HG03342 (cell line): ENCODE results near the gene PIP.
"Not testable (repeated sequence)": the region's sequence is repeated elsewhere in the genome, so short reads cannot be mapped to it uniquely, and the experiment has no call there.

Experiments used
- ATAC-seq: cut with Tn5 transposase; IDR thresholded peaks from one replicate; pipeline ENCODE4 v1.9.1; 2021; ENCODE audit warnings: mild to moderate bottlenecking, moderate library complexity; ENCODE audit not compliant: unreplicated experiment

PIP gene

DNA sequence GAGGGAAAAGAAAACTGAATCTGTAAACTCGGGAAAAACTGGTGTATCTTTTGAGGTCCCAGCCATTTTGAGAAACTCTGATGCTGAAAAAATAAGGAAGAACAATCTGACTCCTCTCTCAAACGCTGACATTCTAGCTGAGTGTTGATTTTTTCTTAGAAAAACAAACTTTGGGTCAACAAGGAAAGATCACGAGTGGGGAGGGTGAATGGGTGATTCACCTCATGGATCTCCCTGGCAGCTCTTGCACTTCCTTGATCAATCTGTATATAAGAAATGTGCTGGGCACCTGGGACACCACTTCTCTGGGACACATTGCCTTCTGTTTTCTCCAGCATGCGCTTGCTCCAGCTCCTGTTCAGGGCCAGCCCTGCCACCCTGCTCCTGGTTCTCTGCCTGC is at the start of gene PIP:
TSS of gene PIP (plus strand) at position 297 of the 400 bp plus-strand sequence. CDS start at position 337, 40 bp downstream.
- ATAC-seq: no peak

DNA sequence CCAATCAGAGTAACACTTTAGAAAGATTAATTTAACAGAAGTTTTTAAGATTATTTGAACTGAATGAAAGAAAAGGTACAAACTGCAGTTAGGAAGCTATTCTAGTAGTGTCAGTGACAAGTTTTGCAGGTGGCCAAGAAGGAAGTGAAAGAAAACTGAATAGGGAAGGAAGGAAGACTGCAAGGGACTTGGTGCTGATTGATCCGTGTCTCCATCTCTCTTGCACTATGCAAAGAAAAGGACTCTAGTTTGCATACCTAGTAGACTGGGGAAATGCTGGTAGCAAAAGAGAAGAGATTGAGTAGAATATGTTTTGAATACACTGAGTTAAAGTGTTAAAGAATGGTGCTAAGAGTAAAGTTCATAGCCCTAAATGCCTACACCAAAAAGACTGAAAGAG is 46.8 kb upstream of the PIP start:
- ATAC-seq: peak; percentile 84

- peak; percentile 4 for ATAC-seq
Observed at GRCh38 chr7:143085610-143086009, 46.3 kb upstream of the PIP start.

DNA sequence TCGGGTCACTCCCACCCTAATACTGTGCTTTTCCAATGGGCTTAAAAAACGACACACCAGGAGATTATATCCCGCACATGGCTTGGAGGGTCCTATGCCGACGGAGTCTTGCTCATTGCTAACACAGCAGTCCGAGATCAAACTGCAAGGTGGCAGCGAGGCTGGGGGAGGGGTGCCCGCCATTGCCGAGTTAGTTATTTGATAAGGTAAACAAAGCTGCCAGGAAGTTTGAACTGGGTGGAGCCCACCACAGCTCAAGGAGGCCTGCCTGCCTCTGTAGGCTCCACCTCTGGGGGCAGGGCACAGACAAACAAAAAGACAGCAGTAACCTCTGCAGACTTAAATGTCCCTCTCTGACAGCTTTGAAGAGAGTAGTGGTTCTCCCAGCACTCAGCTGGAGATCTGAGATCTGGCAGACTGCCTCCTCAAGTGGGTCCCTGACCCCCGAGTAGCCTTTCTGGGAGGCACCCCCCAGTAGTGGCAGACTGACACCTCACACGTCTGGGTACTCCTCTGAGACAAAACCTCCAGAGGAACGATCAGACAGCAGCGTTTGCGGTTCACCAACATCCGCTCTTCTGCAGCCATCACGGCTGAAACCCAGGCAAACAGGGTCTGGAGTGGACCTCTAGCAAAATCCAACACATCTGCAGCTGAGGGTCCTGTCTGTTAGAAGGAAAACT is 43.2 kb upstream of the PIP start:
- ATAC-seq: not testable (repeated sequence)

DNA sequence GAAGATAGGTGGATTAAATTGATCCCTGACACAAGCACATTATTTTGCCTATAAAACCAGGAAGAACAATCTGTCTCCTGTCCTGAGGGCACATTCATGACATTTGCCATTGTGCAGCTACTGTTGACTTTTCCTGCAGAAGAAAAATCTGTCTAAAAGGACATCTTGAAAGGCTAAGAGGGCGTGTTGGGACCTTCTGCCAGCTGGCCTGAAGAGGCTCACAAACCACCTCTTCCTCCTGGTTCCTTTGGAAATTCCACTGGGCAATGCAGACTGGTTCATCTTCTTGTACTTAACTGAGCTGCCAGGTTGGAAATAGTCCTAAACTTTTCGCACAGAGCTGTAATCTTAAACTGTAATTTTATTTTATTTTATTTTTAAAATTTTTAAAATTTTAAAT is 35.7 kb upstream of the PIP start:
- ATAC-seq: no peak

GRCh38 chr7:143099579-143099978 is 32.3 kb upstream of the PIP start:
- not testable (repeated sequence) for ATAC-seq

- ATAC-seq: no peak
Observed at GRCh38 chr7:143104759-143105158, 27.1 kb upstream of the PIP start.

DNA sequence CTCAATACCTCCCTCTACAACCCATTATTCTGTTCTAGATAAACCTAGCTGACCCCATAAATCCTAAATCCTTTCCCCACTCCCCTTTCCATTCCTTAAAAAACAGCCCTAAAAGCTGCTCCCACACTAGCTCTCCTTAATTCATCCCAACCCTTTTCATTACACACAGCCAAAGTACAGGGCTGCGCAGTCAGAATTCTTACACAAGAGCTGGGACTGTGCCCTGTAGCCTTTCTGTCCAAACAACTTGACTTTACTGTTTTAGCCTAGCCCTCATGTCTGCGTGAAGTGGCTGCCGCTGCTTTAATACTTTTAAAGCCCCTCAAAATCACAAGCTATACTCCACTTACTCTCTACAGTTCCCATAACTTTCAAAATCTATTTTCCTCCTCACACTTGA is 23.9 kb upstream of the PIP start:
- ATAC-seq: not testable (repeated sequence)

GRCh38 chr7:143117395-143117794 is 14.5 kb upstream of the PIP start:
- ATAC-seq: no peak

DNA sequence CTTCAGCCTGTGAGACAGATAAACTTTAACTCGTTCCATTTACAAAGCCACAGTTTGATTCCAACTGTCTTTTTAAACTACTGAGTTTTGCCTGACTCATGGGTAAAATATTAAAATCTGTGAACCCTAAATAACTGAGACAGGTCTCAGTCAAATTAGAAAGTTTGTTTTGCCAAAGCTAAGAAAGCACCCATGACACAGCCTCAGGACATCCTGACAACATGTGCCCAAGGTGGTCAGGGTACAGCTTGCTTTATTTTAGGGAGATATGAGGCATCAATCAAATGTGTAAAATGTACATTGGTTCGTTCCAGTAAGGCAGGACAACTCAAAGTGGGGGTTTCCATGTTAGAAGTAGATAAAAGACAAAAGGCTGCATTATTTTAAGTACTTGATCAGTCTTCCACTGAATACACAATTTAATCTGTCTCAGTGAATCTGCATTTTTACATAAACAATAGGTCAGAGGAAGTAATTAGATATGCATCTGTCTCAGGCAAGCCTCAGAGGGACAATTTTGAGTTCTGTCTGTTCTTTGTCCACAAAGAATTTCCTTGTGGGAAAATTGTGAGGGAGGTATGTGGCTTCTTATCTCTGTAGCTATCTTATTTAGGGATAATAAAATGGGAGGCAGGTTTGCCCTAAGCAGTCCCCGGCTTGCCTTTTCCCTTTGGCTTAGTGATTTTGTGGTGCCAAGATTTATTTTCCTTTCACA is 11.0 kb upstream of the PIP start:
- no peak for ATAC-seq

- ATAC-seq: not testable (repeated sequence)
Observed at GRCh38 chr7:143123326-143123725, 8.6 kb upstream of the PIP start.

DNA sequence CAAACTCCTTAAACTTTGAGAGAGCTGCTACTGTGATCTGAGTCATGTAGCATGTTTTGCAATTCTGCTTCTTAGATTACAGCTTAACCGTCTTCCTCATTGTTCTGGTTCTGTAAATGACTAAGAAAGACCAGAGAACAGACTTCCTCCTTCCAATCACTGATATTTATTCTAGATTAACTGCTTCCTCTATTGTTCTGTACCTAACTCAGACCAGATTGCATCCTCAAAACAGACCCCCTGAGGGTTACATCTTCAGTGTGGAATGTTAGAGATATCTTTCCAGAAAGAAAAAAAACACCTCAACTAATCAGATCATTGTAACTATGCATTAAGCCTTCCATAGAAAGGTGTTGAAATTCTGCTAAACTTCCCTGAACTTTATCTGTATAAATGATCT is 5.7 kb upstream of the PIP start:
- no peak for ATAC-seq

DNA sequence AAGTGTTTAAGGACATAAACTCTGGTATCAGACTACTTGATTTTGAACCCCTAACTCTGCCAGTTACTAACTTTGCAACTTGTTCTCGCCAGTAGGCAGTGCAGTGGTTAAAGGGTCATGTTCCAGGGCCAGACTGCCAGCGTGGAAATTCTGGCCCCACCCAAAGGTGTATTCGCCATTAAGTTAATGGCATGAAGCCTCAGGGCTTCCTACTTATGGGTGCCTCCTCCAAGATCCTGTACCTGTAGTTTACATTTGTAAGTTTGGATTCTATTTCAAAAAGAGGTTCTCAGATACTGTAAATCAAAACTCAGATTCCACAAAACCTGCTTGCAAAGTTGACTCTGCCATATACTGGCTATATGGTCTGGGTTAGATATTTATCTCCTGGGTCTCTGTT is 2.8 kb upstream of the PIP start:
- ATAC-seq: no peak

DNA sequence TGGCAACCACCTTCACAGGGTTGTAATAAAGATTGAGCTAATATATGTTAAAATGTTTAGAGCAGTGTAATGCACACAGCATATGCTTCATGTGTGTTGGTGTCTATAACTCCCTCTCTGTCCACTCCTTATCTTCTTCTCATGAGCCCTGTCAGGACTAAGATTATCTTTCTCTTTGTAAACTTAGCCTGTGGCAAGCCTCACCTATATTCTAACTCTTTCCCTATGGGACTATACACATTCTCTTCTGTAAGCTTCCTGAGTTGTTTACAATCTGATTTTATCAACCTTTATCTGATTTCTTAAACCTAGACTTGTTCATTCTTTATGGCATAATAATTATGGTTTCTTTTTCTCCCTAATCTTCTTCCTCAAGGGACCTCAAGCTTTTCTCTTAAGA is 2.4 kb upstream of the PIP start:
- no peak for ATAC-seq

DNA sequence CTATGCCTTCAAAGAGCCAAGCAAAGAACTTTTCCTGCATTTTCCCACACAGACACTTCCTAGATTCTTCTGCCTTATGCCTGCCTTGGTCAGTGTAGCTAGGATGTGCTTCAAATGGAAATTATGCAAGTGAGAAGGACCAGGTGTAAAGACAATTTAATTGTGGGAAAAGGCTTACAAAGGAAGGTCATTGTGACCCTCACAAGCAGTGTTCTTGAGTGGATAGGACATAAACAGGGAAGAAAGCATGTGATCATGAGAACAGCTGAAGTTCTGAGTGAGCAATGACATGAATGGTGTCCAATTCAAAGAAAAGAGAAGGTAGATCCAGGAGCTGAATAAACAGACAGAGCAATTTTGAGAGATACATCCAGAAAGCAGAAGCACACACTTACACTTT is 1.3 kb upstream of the PIP start:
- ATAC-seq: no peak

DNA sequence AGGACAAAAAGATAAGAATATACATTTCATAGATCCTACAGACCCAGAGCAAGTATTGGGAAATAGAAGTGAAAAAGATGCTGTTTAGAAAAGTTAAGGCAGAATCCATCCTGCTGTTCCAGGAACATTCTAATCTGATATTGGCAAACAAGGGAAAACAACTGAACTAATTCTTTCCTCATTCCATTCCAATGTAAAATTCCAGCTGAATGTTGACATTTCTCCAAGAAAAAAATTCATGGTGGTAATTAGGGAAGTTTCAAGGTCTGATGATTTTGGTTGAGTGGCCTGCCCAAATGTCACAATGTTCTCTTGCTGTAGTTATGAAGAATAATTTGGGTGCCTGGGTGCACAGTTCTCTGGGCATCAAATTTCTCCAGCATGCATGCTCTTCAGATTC is 15.2 kb downstream of the PIP start:
- ATAC-seq: no peak

DNA sequence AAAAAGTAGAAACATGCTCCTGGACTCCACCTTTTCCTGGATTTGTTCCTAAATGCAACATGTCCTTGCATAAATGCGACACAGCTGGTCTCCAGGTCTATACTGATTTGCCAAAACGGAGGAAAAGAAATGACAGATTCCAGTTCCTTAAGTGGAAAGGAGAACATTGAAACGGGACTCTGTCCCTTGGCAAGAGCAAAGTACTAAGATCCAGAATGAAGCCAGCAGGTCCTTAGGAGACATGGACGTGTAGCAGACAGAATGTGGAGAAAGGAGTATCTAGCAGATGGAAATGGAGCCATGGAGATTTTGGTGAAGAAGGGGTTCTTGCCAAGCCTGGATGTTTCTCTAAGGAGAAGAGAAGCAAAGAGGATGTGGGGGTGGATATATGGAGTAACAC is 16.2 kb downstream of the PIP start:
- no peak for ATAC-seq

DNA sequence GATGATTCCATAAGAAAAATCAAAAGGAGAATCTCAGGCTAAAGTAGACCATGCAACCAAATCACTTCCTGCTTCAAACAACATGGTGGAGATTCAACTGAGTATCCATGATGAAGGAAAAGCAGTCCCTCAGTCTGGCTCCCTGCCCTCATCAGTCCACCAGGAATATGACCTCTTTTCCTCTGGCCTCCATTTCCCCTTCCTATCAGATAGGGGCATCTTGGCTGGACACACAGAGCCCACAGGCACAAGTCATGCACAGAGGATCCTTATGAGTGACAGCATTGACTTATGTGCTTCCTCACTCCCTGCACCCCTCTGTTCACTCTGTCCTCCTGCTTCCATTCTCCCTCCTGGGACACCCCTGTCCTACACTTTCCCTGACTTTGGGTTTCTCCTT is 16.8 kb downstream of the PIP start:
- ATAC-seq: no peak

DNA sequence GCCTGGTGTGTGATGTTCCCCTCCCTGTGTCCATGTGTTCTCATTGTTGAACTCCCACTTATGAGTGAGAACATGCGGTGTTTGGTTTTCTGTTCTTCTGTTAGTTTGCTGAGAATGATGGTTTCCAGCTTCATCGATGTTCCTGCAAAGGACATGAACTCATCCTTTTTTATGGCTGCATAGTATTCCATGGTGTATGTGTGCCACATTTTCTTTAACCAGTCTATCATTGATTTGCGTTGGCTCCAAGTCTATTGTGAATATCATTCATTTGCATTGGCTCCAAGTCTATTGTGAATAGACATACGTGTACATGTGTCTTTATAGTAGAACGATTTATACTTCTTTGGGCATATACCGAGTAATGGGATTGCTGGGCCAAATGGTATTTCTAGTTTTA is 18.8 kb downstream of the PIP start:
- not testable (repeated sequence) for ATAC-seq

DNA sequence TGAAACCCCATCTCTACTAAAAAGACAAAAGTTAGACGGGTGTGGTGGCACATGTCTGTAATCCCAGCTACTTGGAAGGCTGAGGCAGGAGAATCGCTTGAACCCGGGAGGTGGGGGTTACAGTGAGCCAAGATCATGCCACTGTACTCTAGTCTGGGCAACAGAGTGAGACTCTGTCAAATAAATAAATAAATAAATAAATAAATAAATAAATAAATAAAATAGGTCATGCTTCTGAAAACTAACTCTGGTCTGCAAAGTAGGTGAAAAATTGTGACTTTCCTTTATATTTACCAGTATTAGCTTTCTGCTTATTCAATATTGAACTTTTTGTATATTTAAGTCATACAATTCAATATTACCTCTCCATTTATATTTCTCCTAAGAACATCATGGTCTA is 26.7 kb downstream of the PIP start:
- not testable (repeated sequence) for ATAC-seq

- ATAC-seq: no peak
Observed at GRCh38 chr7:143171697-143172096, 39.8 kb downstream of the PIP start.

- ATAC-seq: no peak
Observed at GRCh38 chr7:143172354-143172753, 40.5 kb downstream of the PIP start.

GRCh38 chr7:143176128-143176527 is 44.3 kb downstream of the PIP start:
- ATAC-seq: no peak
